GM10847 (cell line): Measurements from ENCODE around the gene RNF186.

Source experiments
- POLR2A ChIP-seq: IDR thresholded peaks from 2 replicates; pipeline ENCODE4 v1.6.1; 2011; ENCODE audit not compliant: insufficient read length; ENCODE audit errors: extremely low read depth

The RNF186 gene

GRCh38 chr1:19775831-19776230, 39.3 kb downstream of the RNF186 start:
- no peak for TF ChIP-seq POLR2A

- no peak for TF ChIP-seq POLR2A
These were observed 39.8 kb downstream of the RNF186 start for GRCh38 chr1:19775317-19775716.

GRCh38 chr1:19774180-19774785, 40.8 kb downstream of the RNF186 start:
- no peak for TF ChIP-seq POLR2A

DNA sequence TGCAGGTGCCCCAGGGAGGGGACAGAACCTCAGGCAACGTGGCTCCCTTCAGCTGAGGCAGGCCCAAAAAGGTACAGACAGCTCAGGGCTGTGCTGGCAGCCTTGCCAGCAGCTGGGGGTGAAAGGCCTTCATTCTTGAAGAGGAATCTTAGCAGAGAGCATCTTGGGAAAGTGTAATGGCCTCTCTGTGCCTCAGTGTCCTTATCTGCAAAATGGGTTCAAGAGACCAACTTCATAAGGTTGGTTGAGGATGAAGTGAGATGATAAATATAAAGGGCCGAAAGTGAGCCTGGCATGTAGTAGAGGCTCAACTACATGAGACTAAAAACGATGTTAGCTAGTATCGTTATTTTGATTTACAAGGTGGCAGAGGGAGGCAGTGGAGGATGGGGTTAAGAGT, 41.6 kb downstream of the RNF186 start:
- no peak for TF ChIP-seq POLR2A

DNA sequence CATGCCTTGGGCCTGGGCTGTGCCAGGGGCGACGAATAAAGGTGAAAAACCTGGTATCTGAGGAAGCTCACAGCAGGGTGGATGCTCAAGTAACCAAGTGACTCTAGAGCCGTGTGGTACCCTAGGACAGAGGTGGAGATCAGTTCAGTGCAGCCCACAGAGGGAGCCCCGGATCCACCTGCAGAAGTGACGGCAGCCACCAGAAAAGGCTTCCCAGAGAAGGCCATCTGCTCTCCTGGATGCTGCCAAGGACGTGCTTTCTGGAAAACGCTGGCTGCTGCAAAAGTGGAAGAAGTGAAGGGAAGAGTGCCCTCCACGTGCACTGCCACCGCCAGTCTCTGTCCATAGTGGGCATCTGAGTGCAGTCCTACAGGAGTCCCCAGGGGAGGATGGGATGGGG, 43.0 kb downstream of the RNF186 start:
- no peak for TF ChIP-seq POLR2A

DNA sequence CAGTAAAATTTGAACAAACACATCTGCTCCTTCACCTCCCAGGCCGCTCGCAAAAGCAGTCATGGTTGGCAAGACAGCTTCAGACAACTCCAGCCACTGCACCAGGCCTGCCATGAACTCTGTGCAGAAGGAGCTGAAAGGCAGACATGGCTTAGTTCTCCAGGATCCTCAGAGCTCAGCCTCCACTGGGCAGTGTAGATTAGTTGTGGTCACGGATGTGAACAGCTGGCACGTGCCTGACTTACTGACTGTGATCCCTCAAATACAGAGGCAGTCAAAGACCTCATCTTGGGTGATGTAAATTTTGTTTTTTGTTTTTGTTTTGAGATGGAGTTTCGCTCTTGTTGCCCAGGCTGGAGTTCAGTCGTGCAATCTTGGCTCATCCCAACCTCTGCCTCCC, 43.7 kb downstream of the RNF186 start:
- TF ChIP-seq POLR2A: no peak

- TF ChIP-seq POLR2A: no peak
These were observed 44.5 kb downstream of the RNF186 start for GRCh38 chr1:19770436-19771190.

DNA sequence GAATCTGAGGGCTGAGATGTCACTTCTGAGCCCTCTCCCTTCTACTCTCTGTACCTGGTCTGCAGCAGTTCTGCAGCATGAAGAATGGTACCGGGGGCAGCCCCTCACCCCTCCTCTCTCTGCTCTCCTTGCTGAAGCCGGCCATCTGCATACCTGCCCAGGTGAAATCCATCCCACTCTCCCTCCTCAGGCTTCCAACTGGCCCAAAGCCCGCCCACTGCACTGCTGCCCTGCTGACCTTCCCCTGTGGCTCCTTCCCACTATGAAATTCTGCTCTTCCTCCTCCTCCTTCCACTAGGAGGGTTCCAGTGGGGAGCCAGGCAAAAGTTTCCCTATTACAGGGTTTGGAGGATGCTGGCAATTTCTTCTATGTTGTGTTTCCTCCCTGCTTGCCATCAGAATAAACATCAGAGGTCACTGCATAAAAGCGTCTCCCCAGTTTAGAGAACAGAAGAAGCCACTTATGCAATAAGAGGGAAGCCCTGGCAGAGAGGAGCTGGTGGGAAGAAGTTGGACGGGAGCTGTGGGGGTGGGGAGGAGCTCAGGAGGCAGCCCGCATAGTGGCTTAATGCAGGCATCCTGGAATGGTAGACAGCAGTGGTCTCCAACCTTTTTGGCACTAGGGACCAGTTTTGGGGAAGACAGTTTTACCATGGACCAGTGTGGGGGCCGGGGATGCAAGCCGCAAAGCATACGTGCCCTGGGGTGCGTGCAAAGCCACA, 45.7 kb downstream of the RNF186 start:
- TF ChIP-seq POLR2A: no peak

DNA sequence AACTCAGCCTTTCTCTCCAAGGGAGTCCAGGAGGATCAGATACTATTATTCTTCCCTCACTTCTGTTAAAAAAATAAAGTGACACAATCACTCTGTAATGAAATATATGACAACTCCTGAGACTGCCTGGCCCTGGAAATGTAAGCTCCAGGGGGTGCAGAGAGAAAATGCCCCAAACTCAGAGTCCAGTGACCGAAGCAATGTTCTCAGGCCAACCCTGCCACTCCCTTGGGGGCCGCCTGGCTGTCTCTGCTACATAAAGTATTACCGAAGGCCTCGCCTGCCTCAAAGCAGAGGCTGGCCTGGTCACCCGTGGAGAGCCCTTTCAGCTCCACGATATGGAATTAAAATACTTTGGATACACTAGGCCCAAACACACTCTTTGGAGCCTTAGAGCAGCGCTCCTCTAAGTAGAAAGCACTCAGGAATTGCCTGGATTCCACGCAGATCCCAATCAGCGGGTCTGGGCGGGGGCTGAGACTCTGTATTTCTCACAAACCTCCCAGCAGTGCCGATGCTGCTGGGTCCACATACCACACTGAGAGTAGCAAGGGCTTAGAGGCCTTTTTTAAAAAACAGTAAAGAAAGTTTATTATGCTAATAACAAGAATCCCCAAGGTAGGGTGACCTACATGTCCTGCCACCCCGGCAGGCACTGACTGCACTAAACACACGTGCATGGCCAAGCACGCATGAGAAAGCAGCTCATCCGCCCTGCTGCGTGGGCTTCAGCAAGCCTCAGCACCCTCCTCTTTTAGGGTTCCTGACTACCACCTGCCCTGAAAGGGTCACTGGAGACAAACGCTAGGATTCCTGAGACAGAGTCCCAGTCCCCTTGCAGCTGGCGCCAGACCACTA, 46.5 kb downstream of the RNF186 start:
- no peak for TF ChIP-seq POLR2A

DNA sequence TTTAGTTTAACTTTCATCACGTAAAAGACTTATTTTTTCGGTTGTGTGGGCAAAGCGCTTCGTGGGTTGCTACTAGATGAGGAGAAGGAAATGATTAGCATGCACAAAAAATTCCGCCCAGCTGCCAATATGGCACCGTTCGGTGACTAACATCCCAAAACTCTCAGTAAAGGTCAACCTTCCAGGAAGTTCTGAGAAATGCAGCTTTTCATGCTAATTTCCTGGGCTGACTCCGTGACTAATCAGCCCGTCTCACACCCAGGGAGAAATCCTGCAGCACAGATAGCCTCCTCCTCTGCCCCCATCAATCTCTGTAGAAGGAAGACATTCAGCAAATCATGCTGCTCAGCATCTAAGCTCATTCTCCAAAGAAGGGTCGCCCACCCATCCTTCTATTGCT, 49.5 kb downstream of the RNF186 start:
- no peak for TF ChIP-seq POLR2A

GRCh38 chr1:19764848-19765247, 50.2 kb downstream of the RNF186 start:
- no peak for TF ChIP-seq POLR2A
